CD4-positive, CD25-positive, alpha-beta regulatory T cell (primary cell): Measurements from ENCODE around the gene ZBTB16. TPM values are rescaled to one million over a fixed set of nuclear protein-coding genes. Genes with fewer than 3 reads are reported as not detected.
A peak's percentile ranks its signal among the peaks of the same experiment; 100 is the strongest.

Experiments used
- ATAC-seq, 2 donors: fragments of 150-1000 bp; cut with Tn5 transposase; one replicate each; pipeline ENCODE4 v1.10.0; 2021; ENCODE audit warnings: low read depth in 2 of 2, moderate number of reproducible peaks in 2 of 2, moderate library complexity in 1 of 2
- DNase-seq, 3 donors: peaks; one replicate each; pipeline versions ENCODE4 v3.0.0 to v3.0.0-alpha.2; 2012 to 2022; ENCODE audit warnings: mixed read lengths in 1 of 3
- H3K27ac ChIP-seq: one replicate; pipeline ENCODE4 v1.7.0; 2013; ENCODE audit warnings: mild to moderate bottlenecking, low read length; ENCODE audit not compliant: insufficient read depth, poor library complexity, severe bottlenecking
- H3K27me3 ChIP-seq: one replicate; pipeline ENCODE4 v1.7.0; 2013; ENCODE audit warnings: low read length; ENCODE audit not compliant: control insufficient read depth, insufficient read depth
- H3K36me3 ChIP-seq: one replicate; pipeline ENCODE4 v1.7.0; 2013; ENCODE audit warnings: mild to moderate bottlenecking, low read length, moderate library complexity; ENCODE audit not compliant: control insufficient read depth, insufficient read depth
- H3K4me1 ChIP-seq: 2 replicates; pipeline ENCODE4 v1.7.0; 2013; ENCODE audit warnings: mild to moderate bottlenecking, low read length; ENCODE audit not compliant: insufficient read depth, control insufficient read depth, poor library complexity, severe bottlenecking
- H3K4me3 ChIP-seq: one replicate; pipeline ENCODE4 v1.7.0; 2013; ENCODE audit warnings: low read depth, mild to moderate bottlenecking, low read length, moderate library complexity
- H3K9me3 ChIP-seq, 2 experiments: 1 replicate in 1 of 2; 2 replicates in 1 of 2; pipeline ENCODE4 v1.7.0; 2013; ENCODE audit warnings: low read length in 2 of 2, mild to moderate bottlenecking in 1 of 2, moderate library complexity in 1 of 2; ENCODE audit not compliant: control insufficient read depth in 2 of 2
- H3K27ac Mint-ChIP-seq, 3 donors: one replicate each; pipeline ENCODE4 v1.8.0; 2020 to 2022; ENCODE audit warnings: mild to moderate bottlenecking in 3 of 3, mixed read lengths in 3 of 3, moderate library complexity in 2 of 3
- H3K27me3 Mint-ChIP-seq: one replicate; pipeline ENCODE4 v1.8.0; 2022; ENCODE audit warnings: mild to moderate bottlenecking, mixed read lengths
- H3K36me3 Mint-ChIP-seq: one replicate; pipeline ENCODE4 v1.8.0; 2020; ENCODE audit warnings: mixed read lengths
- H3K4me1 Mint-ChIP-seq, 4 donors: one replicate each; pipeline ENCODE4 v1.8.0; 2020 to 2022; ENCODE audit warnings: mixed read lengths in 4 of 4, mild to moderate bottlenecking in 1 of 4
- H3K4me3 Mint-ChIP-seq, 4 donors: one replicate each; pipeline ENCODE4 v1.8.0; 2020 to 2022; ENCODE audit warnings: mild to moderate bottlenecking in 4 of 4, mixed read lengths in 4 of 4, moderate library complexity in 3 of 4
- H3K9me3 Mint-ChIP-seq, 7 donors: one replicate each; pipeline ENCODE4 v1.8.0; 2020 to 2022; ENCODE audit warnings: mixed read lengths in 7 of 7, mild to moderate bottlenecking in 3 of 7, moderate library complexity in 2 of 7
- polyA plus RNA-seq, 4 donors: library from polyadenylated mRNA; unstranded; fragments of 300-500 nt; fragmentation: Illumina TruSeq; gene quantifications; one replicate each; pipeline ENCODE4 v1.2.3, GENCODE V29; 2021
- total RNA-seq: library from RNA; stranded (reverse); gene quantifications from one replicate; pipeline ENCODE4 v1.2.3, GENCODE V29; 2022

Gene ZBTB16
- total and polyA plus RNA-seq, 5 donors from 2014 or later: 2.9 to 28.1 (median 8.5) TPM

GRCh38 chr11:114088216-114088615, 28.7 kb downstream of the ZBTB16 start:
- DNase-seq: no peak
- peaks cover 4% of the 10 kb centered on the region for H3K36me3 Mint-ChIP-seq
- no peaks in the 10 kb centered on the region for H3K27me3 ChIP-seq
- ATAC-seq: no peak
- H3K4me3 Mint-ChIP-seq: no peak overlapping the region
- H3K9me3 ChIP-seq: no peaks in the 10 kb centered on the region
- H3K4me1 ChIP-seq: no peaks in the 10 kb centered on the region
- no peaks in the 10 kb centered on the region for H3K36me3 ChIP-seq
- H3K27ac Mint-ChIP-seq: no peak overlapping the region
- H3K4me3 ChIP-seq: no peak overlapping the region
- H3K4me1 Mint-ChIP-seq: peaks cover 0 to 30% (median 4%) of the 10 kb centered on the region in 4 donors
- no peak overlapping the region for H3K27ac ChIP-seq
- H3K27me3 Mint-ChIP-seq: no peaks in the 10 kb centered on the region
- peaks cover 0 to 2% (median 0%) of the 10 kb centered on the region in 7 donors for H3K9me3 Mint-ChIP-seq

- Histone ChIP-seq H3K27me3 (no peaks in the 10 kb centered on the region), H3K9me3 (no peaks in the 10 kb centered on the region), H3K36me3 (no peaks in the 10 kb centered on the region), H3K4me1 (no peaks in the 10 kb centered on the region), H3K27ac (no peak overlapping the region), H3K4me3 (no peak overlapping the region)
- Mint-ChIP-seq H3K4me1 (peaks cover 0 to 24% (median 5%) of the 10 kb centered on the region in 4 donors), H3K36me3 (peaks cover 4% of the 10 kb centered on the region), H3K27me3 (no peaks in the 10 kb centered on the region), H3K9me3 (peaks cover 0 to 2% (median 0%) of the 10 kb centered on the region in 7 donors), H3K27ac (peak overlapping the region in 1 of 3 donors; percentile 26), H3K4me3 (no peak overlapping the region)
- ATAC-seq (no peak), DNase-seq (no peak)
Observed at GRCh38 chr11:114088836-114089235, 29.3 kb downstream of the ZBTB16 start.

GRCh38 chr11:114089748-114090147, 30.2 kb downstream of the ZBTB16 start:
- no peaks in the 10 kb centered on the region for H3K27me3 ChIP-seq
- Mint-ChIP-seq H3K27me3 (no peaks in the 10 kb centered on the region), H3K27ac (peak overlapping the region in 1 of 3 donors; percentile 68), H3K4me1 (peaks cover 0 to 24% (median 5%) of the 10 kb centered on the region in 4 donors), H3K36me3 (peaks cover 4% of the 10 kb centered on the region), H3K4me3 (no peak overlapping the region), H3K9me3 (peaks cover 0 to 2% (median 0%) of the 10 kb centered on the region in 7 donors)
- DNase-seq (no peak), ATAC-seq (no peak)
- H3K4me3 ChIP-seq: no peak overlapping the region
- H3K4me1 ChIP-seq: no peaks in the 10 kb centered on the region
- no peak overlapping the region for H3K27ac ChIP-seq
- no peaks in the 10 kb centered on the region for H3K36me3 ChIP-seq
- H3K9me3 ChIP-seq: no peaks in the 10 kb centered on the region

- peaks cover 0 to 24% (median 5%) of the 10 kb centered on the region in 4 donors for H3K4me1 Mint-ChIP-seq
- no peak for DNase-seq
- Histone ChIP-seq H3K36me3 (no peaks in the 10 kb centered on the region), H3K27ac (no peak overlapping the region), H3K4me3 (no peak overlapping the region), H3K9me3 (no peaks in the 10 kb centered on the region), H3K4me1 (no peaks in the 10 kb centered on the region), H3K27me3 (no peaks in the 10 kb centered on the region)
- H3K4me3 Mint-ChIP-seq: no peak overlapping the region
- H3K27me3 Mint-ChIP-seq: no peaks in the 10 kb centered on the region
- peaks cover 4% of the 10 kb centered on the region for H3K36me3 Mint-ChIP-seq
- H3K27ac Mint-ChIP-seq: peak overlapping the region in 2 of 3 donors; percentile 8 to 68
- ATAC-seq: no peak
- peaks cover 0 to 2% (median 0%) of the 10 kb centered on the region in 7 donors for H3K9me3 Mint-ChIP-seq
Observed at GRCh38 chr11:114090225-114090910, 30.9 kb downstream of the ZBTB16 start.

GRCh38 chr11:114090976-114091375, 31.5 kb downstream of the ZBTB16 start:
- Mint-ChIP-seq H3K9me3 (peaks cover 0 to 2% (median 0%) of the 10 kb centered on the region in 7 donors), H3K36me3 (peaks cover 4% of the 10 kb centered on the region), H3K27me3 (no peaks in the 10 kb centered on the region), H3K4me1 (peaks cover 0 to 24% (median 5%) of the 10 kb centered on the region in 4 donors), H3K27ac (peak overlapping the region in 1 of 3 donors; percentile 8), H3K4me3 (no peak overlapping the region)
- Histone ChIP-seq H3K27me3 (no peaks in the 10 kb centered on the region), H3K4me1 (no peaks in the 10 kb centered on the region), H3K27ac (no peak overlapping the region), H3K36me3 (no peaks in the 10 kb centered on the region), H3K9me3 (no peaks in the 10 kb centered on the region), H3K4me3 (no peak overlapping the region)
- DNase-seq (no peak), ATAC-seq (no peak)

- ATAC-seq (no peak), DNase-seq (no peak)
- Histone ChIP-seq H3K27ac (no peak overlapping the region), H3K36me3 (no peaks in the 10 kb centered on the region), H3K9me3 (no peaks in the 10 kb centered on the region), H3K4me1 (no peaks in the 10 kb centered on the region), H3K27me3 (no peaks in the 10 kb centered on the region), H3K4me3 (no peak overlapping the region)
- Mint-ChIP-seq H3K9me3 (no peaks in the 10 kb centered on the region), H3K4me3 (no peak overlapping the region), H3K36me3 (peaks cover 4% of the 10 kb centered on the region), H3K4me1 (peaks cover 0 to 20% (median 5%) of the 10 kb centered on the region in 4 donors), H3K27me3 (no peaks in the 10 kb centered on the region), H3K27ac (peak overlapping the region in 2 of 3 donors; percentile 36 to 86)
Observed at GRCh38 chr11:114091516-114092397, 32.2 kb downstream of the ZBTB16 start.

- DNase-seq (no peak), ATAC-seq (no peak)
- H3K4me1 ChIP-seq: no peaks in the 10 kb centered on the region
- H3K9me3 ChIP-seq: no peaks in the 10 kb centered on the region
- Mint-ChIP-seq H3K36me3 (peaks cover 4% of the 10 kb centered on the region), H3K27me3 (peaks cover 4% of the 10 kb centered on the region), H3K4me1 (peaks cover 0 to 13% (median 3%) of the 10 kb centered on the region in 4 donors), H3K4me3 (no peak overlapping the region), H3K27ac (peak overlapping the region in 1 of 3 donors; percentile 36), H3K9me3 (no peaks in the 10 kb centered on the region)
- no peaks in the 10 kb centered on the region for H3K36me3 ChIP-seq
- no peak overlapping the region for H3K4me3 ChIP-seq
- H3K27ac ChIP-seq: no peak overlapping the region
- H3K27me3 ChIP-seq: peaks cover 1% of the 10 kb centered on the region
Observed at GRCh38 chr11:114092478-114092877, 33.0 kb downstream of the ZBTB16 start.
